Pulmonary artery endothelial cell (primary cell): ENCODE results near the gene ZNF605. TPM values are rescaled to one million over a fixed set of nuclear protein-coding genes. Genes with fewer than 3 reads are reported as not detected.
A peak's percentile ranks its signal among the peaks of the same experiment; 100 is the strongest.
"Not testable (repeated sequence)": the region's sequence is repeated elsewhere in the genome, so short reads cannot be mapped to it uniquely, and the experiment has no call there.

Experiments
- DNase-seq: peaks from one replicate; pipeline ENCODE4 v3.0.0-alpha.2; 2011; ENCODE audit warnings: low read depth, low spot score
- total RNA-seq: library from RNA; depleted of rRNA; stranded (reverse); fragments of >200 nt; gene quantifications from 2 replicates; pipeline ENCODE4 v1.2.3, GENCODE V29; 2014

ZNF605 gene
- total RNA-seq, 1 donor from 2014 or later = 4.7 TPM

- DNase-seq = peak; percentile 91
Observed at GRCh38 chr12:132908145-132909029, 47.7 kb downstream of the ZNF605 start.

DNA sequence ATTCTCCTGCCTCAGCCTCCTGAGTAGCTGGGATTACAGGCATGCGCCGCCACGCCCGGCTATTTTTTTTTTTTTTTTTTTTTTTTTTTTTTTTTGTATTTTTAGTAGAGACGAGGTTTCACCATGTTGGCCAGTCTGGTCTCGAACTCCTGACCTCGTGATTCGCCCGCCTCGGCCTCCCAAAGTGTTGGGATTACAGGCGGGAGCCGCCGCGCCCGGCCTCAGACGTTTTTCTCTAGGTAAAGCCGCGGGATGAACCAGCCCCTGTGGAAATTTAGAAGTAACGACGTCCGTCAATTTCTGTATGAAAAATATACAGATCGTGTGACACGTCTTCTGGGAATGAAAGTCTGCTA is 48.3 kb downstream of the ZNF605 start:
- DNase-seq = not testable (repeated sequence)

- no peak for DNase-seq
Observed at GRCh38 chr12:132907216-132907615, 48.9 kb downstream of the ZNF605 start.

DNA sequence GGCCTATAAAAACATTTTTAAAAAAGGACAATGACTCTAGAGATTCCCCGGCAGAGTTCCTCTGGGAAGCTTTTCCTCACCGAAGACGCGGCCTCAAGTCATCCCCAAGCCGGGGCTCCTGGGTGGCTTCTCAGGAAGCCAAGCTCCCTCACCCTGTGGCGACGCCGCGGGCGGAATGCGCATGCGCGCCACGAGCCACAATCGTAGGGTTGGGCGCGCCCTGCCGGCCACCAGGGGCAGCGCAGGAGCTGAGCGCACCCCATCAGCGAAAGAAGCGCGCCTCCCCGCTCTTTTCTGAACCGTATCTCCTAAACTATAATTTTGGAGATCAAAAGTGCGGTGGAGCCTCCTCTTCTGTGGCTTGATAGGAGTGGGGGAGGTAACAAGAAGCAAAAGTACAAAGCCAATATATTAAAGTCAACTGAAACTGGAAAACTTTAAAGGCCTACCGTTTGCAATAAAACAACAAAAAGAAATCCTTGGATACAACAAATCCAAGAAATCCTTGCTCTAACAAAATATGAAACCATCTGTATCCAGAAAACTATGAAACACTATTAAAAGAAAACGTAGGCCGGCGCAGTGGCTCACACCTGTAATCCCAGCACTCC is 51.3 kb downstream of the ZNF605 start:
- no peak for DNase-seq

DNA sequence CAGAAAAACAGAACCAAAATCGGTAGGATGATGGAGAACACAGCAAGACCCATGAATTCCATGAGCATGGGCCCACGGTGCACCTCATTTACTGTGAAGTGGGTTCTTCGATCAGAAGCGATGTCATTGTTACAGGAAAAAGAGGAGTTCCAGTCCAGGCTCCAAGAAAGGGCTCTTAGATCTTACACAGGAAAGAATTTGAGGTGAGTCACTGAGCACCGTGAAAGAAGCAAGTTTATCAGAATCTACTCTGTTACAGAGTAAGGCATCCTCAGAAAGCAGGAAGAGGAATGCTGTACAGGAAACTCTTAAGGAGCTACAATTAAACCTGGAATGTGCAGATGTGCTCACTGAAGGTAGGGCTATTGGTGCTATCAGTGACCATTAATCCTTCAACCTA is 57.1 kb downstream of the ZNF605 start:
- no peak for DNase-seq

- DNase-seq = no peak
Observed at GRCh38 chr12:132888852-132889251, 67.3 kb downstream of the ZNF605 start.

DNA sequence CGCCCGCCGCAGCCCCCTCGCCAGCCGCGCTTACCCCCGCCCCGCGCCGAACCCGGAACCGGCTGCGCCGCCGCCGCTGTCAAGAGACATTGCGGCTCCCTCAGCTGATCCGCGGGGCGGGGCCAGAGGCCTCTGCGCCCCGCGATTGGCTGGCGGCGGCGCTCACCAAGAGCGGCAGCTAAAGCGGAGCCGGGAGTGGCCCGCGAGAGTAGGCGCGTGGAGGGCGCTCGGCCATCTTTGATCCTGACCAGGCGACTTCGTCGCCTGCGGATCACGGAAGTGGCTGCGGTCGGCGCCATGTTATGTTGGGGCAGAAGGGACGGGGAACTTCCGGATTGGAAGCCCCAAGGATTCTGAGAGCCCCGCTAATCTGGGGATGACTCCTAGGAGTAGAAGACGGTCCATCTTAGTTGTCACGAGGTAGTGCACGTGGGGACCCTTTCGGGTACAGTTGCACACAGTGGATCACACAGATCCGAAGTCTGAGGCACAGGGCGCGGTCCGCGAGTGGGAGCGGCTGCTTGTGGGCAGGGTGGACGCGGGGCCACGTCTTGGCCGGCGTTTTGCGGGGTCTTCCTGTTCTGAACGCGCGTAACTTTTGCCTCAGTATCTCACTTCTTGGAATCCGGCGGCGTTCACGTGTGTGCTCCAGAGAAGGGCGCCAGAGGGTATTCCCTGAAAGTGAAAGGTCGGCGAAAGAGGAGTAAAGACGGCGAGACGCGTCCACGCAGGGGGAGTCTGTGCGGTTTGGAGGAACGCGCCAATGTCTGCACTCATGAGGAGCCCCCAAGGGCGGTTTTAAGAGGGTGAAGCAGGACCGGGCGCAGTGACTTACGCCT is 68.4 kb downstream of the ZNF605 start, which contains the start of gene CHFR:
Gene CHFR, minus strand, starts transcription at position 93 of the 839 bp plus-strand sequence. CDS start 277 bp downstream, outside the sequence.
- peak; percentile 91 for DNase-seq

GRCh38 chr12:132886529-132887477 is 69.3 kb downstream of the ZNF605 start:
- DNase-seq = no peak

- no peak for DNase-seq
Observed at GRCh38 chr12:132881818-132882217, 74.3 kb downstream of the ZNF605 start.

- DNase-seq = not testable (repeated sequence)
Observed at GRCh38 chr12:132874620-132875019, 81.5 kb downstream of the ZNF605 start.

DNA sequence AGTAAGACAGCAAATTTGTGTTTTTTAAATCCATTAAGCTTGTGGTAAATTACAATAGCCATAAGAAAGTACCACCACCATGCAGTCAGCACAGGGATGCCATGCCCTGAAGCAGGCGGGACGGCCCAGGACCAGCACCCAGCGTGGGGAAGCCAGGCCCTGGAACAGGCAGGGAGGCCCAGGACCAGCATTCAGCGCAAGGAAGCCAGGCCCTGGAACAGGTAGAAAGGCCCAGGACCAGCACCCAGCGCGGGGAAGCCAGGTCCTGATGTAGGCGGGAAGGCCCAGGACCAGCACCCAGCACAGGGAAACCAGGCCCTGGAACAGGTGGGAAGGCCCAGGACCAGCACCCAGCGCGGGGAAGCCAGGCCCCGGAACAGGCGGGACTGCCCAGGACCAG is 81.9 kb downstream of the ZNF605 start:
- no peak for DNase-seq

DNA sequence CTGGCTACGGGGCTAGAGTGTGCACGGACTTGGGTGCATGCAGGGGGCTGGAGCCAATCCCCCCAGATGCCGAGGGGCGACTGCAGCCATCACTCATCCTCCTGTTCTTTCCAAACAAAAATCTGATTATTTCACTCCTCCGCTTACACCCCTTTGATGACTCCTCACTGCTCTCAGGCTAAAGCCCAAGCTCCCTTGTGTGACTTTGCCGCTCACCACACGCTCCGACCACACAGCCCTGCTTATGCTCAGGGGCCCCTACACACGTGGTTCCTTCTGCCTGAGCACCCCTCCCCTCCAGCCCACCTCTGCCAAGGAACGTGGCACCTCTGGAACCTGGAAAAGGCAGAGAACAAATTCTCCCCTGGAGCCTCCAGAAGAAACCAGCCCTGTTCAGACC is 82.4 kb downstream of the ZNF605 start:
- no peak for DNase-seq

DNA sequence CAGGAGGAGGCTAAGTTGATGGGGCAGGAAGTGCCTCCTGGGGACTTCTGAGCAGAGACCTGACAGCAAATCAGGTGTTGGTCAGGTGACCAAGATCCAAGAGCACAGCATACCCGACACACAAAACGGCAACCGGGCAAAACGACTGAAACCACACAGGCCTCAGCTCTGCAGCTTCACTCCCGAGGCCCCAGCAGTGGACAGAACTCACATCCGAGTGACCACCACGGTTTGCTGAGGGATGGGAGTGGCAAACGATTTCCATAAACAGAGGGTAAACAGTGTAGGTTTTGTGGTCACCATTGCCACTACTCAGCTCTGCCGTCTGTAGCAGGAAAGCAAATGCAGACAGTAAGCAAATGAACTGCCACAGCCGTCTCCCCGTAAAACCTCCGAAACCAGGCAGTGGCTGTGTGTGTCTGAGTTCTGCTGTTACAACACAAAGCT is 83.1 kb downstream of the ZNF605 start:
- DNase-seq = no peak

DNA sequence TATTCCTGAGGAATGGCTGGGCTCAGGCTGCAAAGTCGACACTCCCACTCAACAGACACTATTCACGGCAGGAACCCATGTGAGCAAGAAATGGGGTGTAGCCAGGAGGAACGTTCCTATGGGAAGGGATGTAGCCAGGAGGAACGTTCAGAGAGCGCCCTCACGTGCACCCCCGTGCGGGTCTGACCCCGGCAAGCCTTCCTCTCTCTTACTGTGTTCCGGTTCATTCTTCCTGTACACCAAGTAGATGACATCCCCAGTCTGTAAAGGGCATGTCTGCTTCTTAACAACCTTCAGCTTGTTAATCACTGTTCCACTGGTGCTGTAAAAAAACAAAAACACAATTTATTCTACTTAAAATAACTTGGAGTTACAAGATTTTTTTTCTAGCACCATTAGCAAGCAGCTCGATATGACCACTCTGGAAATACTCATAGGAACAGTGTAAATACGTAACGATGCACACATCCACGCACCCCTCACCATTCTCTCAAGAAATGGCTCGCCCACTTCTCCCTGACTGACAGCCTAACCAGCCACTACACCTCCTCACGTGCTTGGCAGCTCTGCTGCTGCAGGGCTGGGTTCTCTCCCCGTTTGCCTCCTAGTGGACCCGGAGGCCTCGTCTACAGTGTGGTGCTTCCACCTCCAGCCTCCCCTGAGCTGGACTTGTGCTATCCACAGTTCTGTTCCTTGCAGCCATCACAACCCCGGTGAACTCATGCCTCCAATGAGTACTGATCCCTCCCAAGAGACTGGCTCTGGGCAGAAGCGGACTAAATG is 83.8 kb downstream of the ZNF605 start:
- DNase-seq = no peak

GRCh38 chr12:132869551-132869950 is 86.6 kb downstream of the ZNF605 start:
- DNase-seq = no peak

Other genes with a start within 250 kb of the ZNF605 start
- gene PGAM5, start 245.5 kb downstream of the ZNF605 start, total RNA-seq = 89.2 and 100 TPM in 2 replicates
- 45.3 and 78.0 TPM in 2 replicates for gene ANKLE2, start 194.5 kb downstream of the ZNF605 start, total RNA-seq
- gene GOLGA3, start 127.4 kb downstream of the ZNF605 start, total RNA-seq = 102 and 140 TPM in 2 replicates
- 45.0 and 50.2 TPM in 2 replicates for gene CHFR, start 68.7 kb downstream of the ZNF605 start, total RNA-seq
- gene ZNF26, start 30.1 kb upstream of the ZNF605 start, total RNA-seq = 10.8 and 13.2 TPM in 2 replicates
- gene ZNF84, start 81.2 kb upstream of the ZNF605 start, total RNA-seq = 18.7 and 21.4 TPM in 2 replicates
- gene ZNF140, start 124.6 kb upstream of the ZNF605 start, total RNA-seq = 37.3 and 38.0 TPM in 2 replicates
- gene ZNF891, start 174.0 kb upstream of the ZNF605 start, total RNA-seq = 0.53 and 0.88 TPM in 2 replicates
- 5.4 and 7.5 TPM in 2 replicates for gene ZNF10, start 174.3 kb upstream of the ZNF605 start, total RNA-seq
- 27.8 and 62.3 TPM in 2 replicates for gene ZNF268, start 225.2 kb upstream of the ZNF605 start, total RNA-seq